Left colon (tissue), 2 donors: ENCODE data around the gene EFEMP1. TPM values are rescaled to one million over a fixed set of nuclear protein-coding genes. Genes with fewer than 3 reads are reported as not detected.

Experiments used
- ATAC-seq: fragments of 200-7000 bp; cut with Tn5 transposase; one replicate; pipeline ENCODE4 v1.9.1; 2020; ENCODE audit warnings: mild to moderate bottlenecking, moderate library complexity
- DNase-seq, 2 donors: peaks; one replicate each; pipeline ENCODE4 v3.0.0-alpha.2; 2020
- intact Hi-C, 2 donors: fragments of 100-400 bp; cut with DNase I in 1 of 2; cut with micrococcal nuclease in 1 of 2; formaldehyde crosslinking; loops; one replicate each; pipeline versions ENCODE4 v1.11.2 to v1.14.0; 2022; cut with DNase I, micrococcal nuclease
- total RNA-seq, 2 donors: library from RNA; stranded (reverse); fragmentation: NEBNext Ultra II Directional; extraction: Animal tissue kit (Norgen Biotek cat#: 25700); gene quantifications; one replicate each; pipeline ENCODE4 v1.2.1, GENCODE V29; 2021
- donor health status: DM: no; HTN: no; CAD: no.
- donor health status: DM: yes; HTN: yes; CAD: no.

The EFEMP1 gene
- total RNA-seq, 2 donors from 2014 or later = 22.2 to 34.1 TPM

DNA sequence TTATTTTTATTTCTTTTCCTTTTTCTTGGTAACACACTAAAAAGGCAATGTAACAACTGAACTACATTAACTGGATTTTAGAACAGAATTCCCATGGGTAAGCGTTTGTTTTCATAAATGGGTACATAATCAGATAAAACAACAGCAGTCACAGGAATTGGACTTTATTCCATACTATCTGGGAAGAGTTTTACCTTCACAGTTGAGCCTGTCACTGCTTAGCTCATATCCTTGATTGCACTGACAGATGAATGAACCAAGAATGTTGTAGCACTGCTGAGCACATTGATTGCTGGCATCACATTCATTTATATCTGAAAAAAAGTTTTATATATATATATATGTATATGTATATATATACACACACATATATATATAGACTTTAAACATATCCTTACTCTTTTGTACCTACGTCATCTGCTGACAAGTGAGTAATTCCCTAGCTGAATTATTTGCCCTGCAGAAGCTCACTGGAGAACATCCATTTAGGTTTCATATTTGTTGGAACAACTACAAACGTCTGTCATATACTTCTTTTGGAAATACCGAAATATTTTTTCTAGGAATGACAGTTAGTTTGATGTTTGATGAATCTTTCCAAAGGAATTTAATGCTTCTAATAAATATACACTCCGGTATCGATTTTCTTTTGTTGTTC is 47.0 kb downstream of the EFEMP1 start:
- no peak for DNase-seq

DNA sequence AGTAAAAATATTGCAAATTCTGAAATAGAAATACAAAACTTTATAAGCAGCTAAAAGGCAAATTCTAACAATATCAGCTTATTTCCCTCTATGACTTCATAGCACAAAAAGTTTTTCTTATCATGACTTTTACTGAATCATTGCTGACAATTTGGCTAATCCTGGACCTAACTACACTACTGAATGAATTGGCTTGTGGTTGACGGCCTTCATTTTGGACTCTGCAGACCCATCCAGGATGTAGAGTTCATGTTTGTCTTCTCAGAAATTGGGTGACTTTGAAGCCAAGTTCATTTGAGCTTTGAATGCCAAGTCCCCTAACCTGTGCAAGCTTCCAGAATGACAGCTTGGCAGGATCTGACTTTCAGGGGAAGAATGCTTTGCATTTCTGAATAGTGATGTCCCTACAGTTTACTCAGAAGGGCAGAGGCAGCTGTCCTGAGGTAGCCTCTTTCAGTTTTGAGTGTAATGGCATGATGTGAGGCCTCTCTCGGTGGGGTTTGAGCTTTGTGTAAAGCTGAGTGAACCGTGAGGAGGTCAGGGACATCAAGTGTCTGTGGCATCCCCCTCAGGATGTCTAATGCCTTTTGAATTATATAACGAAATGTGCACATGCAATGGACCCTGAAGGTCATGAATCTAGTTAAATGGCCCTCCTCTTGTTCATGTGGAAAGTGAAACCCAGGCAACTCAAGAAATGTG is 48.0 kb downstream of the EFEMP1 start:
- DNase-seq (no peak), ATAC-seq (no peak)
- intact Hi-C loops = no loop called here

More for the DNA sequence above, 47.0 kb downstream of the EFEMP1 start:
- intact Hi-C loops = no loop called here
- ATAC-seq = no peak

DNA sequence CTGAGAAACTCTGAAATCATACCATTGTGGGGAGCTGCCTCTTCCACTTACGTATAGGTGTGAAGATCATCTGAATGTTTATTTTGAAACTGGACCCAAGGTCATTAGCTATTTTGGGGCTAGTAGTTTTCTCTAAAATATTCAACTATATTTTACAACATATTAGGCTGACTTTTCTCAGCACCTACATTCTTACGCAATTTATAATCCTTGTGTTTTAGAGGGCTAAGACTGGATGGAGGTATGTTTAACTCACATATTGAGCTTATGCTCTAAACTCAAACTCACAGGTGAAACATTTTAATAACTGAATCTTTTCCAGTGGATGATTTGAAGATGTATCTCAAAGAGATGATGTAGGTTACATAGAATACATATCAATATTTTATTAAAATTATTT is 49.2 kb downstream of the EFEMP1 start:
- no peak for DNase-seq
- ATAC-seq = no peak
- intact Hi-C loops = no loop called here

DNA sequence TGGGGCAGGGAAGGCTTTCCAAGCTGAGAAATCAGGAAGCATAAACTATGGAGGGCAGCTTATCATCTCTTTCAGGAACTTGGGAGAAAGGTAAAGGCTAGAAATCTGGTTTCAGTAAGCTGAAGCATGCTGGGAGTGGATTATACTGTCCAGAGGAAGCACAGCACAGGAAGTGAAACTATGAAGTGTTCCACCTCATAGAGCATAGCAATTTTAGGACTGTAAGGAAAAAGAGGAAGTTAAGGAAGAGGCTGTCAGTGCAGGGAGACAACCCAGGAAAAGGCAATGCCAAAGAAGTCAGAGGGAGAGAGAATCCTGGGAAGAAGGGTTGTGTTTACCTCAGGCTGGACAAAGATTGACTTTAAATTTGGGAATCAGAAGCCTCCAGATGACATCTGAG is 51.9 kb downstream of the EFEMP1 start:
- peak; percentile 43 for ATAC-seq
- DNase-seq = no peak
- intact Hi-C loops = no loop called here

DNA sequence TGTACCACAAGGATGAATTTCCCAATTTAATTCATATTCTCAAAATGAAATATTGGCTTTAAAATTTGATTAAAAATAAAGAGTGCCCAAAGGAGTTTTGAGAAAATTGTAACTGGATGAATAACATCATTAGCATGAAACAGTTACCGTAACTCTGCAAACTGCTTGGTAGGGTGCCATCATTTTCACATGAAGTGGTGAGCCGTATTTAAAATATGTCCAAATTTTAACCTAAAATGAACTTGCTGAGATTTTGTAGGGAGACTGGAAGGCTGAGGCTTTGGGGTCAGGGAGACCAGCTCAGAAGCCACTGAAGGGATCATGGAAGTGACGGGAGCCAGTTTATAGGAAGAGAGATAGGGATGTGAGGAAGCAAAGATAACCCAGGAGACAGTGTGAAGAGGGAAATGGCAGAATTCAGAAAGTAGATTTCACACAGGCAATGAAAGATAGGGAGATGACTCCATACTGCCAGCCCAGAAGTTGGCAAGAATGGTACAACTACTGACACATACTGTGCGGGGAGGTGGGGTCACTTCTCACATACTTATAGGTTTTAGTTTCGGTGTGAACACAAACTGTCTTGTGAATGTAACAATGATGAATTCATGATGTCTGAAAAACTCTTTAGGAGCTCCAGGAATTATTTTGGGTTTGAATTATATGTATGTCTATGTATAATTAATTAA is 53.8 kb downstream of the EFEMP1 start:
- ATAC-seq (no peak), DNase-seq (no peak)
- intact Hi-C loops = no loop called here

DNA sequence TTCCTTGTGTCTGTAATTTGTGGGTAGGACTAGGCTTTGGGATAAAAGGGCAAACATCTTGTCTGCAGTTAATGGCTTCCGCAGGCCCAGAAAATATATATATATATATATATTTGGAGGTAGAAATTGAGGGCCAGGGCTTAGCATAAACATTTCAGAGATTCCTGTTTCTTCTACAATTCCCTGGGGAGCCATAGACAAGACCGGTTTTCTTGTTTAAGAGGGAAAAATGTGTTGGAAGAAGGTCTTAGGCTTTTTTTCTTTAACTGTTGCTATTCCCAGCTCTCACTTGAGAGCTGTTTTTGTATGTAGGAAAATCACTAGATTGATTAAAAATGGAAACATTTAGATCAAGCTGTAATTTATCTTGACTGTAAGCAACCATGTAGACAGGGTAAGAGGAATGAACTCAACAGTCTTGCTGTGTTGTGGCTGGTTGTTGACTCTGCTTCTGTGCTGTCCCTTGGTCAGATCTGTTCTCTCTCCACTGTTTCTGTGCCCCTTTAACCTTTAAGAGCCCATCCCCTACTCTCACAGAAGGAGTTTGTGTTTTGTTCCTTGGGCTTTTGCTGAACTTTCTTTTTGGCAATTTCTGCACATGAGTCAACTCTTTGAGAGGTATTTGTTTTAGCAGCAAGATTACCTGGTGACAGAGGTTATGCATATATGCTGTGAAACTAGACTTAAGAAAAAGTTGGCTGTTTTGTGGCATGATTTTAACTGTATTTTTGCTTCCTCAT is 58.3 kb downstream of the EFEMP1 start:
- no peak for ATAC-seq
- intact Hi-C loops = no loop called here

DNA sequence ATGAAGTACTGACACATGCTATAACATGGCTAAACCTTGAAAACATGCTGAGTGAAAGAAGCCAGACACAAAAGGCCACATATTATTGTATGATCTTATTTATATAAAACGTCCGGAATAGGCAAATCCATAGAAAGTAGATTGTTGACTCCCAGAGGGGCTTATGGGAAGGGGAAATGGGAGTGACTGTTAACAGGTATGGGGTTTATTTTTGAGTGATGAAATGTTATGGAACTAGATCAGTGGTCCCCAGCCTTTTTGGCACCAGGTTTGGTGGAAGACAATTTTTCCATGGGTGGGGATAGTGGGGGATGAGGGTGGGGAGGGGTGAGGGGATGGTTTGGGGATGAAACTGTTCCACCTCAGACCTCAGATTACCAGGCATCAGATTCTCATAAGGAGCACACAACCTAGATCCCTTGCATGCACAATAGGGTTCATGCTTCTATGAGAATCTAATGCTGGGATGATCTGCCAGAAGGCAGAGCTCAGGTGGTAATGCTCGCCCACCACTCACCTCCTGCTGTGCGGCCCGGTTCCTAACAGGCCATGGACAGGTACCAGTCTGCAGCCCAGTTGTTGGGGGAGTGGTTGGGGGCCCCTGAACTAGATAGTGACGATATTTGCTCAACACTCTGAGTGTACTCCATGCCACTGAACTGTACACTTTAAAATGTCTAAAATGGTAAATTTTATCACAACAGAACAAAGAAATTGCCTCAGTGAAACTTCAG is 59.1 kb downstream of the EFEMP1 start:
- ATAC-seq (no peak), DNase-seq (no peak)
- intact Hi-C loops = no loop called here

More for the DNA sequence above, 58.3 kb downstream of the EFEMP1 start:
- no peak for DNase-seq

DNA sequence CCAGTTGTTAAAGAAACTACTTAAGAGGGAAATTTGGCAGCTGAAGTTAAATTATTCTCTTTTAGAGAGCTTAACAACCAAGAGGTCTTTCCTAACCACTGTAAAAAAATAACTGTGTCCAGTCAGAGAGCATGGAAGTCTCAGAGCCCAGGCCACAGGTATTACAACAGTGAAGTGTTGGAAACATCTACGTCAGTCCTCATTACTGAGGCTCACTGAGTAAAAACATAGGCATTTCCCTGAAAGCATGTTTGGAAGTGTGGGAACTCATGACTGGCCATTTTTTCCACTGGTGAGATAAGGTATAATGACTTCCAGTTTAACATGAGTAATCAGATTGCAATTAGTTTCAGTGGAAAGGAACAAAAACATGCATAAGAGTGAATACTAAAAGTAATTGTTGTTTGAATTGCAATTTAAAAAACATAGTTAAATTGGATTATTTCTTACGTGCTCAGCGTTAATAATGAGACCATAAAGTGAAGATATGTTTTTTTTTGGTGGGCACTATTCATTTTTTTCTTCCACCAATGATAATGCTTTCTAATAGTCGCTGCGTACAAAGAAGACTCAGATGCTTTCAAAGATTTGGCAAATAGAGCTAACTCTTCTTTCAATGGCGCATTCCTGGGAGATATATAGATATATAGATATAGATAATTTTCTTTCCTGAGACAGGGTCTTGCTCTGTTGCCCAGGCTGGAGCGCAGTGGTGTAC is 60.8 kb downstream of the EFEMP1 start:
- intact Hi-C loops = no loop called here
- no peak for ATAC-seq
- no peak for DNase-seq

DNA sequence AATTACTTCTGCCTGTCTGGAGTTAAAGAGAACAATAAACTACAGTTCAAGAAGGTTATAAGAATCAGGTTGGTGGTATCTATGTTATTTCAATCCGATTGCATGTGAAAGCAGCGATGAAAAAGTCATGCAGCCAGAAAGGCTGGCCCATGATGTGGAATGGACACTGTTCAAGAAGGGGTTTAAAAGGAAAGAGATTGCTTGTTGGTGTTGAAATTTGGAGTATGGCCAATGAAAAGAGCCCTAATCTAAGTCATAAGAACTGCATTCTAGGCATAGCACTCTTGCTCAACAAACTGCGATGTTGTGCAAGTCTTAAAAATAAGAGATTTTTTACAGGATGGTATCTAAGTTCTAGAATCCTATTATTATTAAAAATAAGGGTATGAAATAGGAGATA is 61.3 kb downstream of the EFEMP1 start:
- DNase-seq (no peak), ATAC-seq (no peak)
- intact Hi-C loops = no loop called here

DNA sequence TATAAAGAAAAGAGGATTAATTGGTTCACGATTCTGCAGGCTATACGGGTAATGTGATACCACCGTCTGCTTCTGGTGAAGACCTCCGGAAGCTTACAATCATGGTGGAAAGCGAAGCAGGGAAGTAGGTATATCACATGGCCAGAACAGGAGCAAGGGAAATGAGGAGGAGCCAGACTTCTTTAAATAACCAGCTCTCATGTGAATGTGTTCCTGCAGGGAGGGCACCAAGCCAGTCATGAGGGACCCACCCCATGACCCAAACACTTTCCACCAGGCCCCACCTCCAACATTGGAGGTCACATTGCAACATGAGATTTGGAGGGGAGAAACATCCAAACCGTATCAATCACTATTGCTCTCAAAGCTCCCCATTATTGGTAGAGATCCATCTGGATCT is 61.8 kb downstream of the EFEMP1 start:
- ATAC-seq (no peak), DNase-seq (no peak)
- intact Hi-C loops = no loop called here

DNA sequence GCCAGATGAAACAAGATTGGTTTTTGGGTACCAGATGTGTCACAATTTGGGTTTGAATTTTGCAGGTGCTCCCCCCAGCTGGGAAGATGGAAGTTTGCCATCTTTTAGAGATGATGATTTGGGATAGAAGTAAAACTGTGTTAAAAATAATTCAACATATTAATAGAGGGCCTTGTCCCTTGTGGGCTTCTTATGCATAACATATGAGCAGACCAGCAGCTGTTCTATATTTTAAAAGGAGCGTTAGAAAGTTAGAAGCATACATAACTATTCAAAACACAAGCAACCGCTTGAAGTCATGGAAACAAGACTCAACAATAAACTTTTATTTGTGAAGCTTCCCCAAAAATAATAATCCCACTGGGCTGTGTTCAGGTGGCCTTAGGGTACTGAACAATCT is 62.8 kb downstream of the EFEMP1 start:
- intact Hi-C loops = no loop called here
- no peak for DNase-seq
- no peak for ATAC-seq

DNA sequence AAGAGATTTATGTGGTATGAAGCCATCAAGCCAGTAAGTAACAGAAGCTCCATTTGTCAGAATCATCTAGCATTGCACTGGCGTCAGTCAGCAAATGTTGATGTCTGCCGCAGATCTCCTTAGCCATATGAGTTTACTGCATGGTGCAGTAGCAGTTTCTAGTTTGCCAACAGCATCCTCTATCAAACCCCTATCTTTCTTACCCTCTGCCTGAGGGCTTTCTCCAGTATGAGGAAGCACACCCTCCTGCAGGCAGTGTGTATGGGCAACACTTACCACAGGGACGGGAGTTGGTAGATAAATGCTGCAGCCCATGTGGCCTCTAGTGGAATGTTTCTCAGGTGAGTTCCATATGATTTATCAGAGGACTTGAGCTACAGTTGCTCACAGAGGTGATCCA is 63.7 kb downstream of the EFEMP1 start:
- ATAC-seq (no peak), DNase-seq (no peak)
- intact Hi-C loops = no loop called here

DNA sequence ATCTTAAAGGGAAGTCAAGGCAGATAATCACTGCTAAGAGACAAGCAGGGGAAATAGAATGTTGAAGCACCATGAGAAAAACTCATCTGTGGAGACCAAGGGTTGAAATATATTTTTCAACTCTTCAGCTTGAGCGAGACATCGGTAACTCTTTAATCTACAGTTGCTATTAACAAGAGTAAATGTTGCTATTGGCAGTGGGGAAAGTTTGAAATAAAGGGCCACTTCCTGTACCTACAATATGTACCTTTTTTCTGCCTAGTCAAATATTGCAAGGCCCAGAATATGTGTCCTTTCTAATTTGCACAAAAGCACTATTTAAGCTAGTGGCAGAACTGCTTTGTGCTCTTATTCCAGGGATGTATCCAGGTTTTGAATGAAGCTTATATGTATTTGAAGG is 65.8 kb downstream of the EFEMP1 start:
- intact Hi-C loops = no loop called here

DNA sequence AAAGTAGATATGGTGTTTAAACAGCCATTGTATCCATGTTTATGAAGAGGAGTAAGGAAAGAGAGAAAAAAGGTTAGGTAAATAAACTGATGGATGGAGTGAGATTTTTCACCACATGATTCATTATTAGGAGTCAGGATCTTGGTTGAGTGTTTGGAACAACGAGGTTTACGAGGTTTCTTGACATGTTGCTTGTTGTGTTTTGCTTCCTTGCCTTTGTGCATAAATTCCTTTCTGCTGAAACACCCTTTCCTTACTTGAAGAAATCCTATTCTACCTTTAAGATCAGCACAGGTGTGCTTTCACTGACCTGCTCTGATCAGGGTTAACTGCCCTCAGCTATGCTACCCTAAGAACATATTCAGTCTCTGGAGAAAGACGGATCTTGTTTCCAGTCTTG is 66.6 kb downstream of the EFEMP1 start:
- intact Hi-C loops = no loop called here
- ATAC-seq = no peak

More for the DNA sequence above, 65.8 kb downstream of the EFEMP1 start:
- DNase-seq (no peak), ATAC-seq (no peak)

DNA sequence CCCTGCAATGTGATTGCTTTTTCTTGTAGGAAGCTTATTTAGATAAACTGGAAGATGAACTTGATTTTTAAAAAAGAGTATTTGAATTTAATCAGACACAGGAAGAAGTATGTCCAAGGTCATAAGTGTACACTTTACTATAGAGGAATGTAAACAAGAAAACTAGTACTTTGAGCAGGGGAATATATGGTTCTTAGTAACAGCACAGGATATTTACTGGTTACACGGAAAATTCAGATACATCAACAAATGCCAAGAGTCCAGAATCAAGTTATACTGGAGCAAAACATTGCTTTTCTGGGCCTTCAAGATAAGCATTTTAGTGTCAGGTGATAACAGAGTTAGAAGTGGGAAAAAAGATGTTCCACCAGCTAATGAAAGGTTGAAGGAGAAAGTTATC is 75.5 kb downstream of the EFEMP1 start:
- ATAC-seq = no peak
- intact Hi-C loops = no loop called here
- no peak for DNase-seq

More for the DNA sequence above, 66.6 kb downstream of the EFEMP1 start:
- DNase-seq = no peak

DNA sequence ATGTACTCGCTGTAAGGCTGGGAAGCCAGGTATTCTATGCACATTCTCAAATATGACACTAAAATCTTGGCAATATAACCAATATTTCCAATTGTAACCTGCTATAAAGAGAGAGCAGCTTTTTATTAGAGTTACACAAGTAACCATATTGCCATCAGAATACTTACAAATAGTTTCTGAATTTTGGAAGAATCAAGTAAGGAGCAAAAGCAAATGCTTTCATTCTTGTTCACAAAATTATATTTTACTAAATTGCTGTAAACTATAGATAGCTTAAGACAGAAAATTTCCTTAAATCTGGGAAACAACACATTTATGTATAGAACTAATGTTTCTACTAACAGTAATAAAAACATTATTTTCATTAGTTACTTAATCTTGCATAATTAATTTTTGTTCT is 77.2 kb downstream of the EFEMP1 start:
- DNase-seq = no peak
- ATAC-seq = no peak
- intact Hi-C loops = no loop called here

DNA sequence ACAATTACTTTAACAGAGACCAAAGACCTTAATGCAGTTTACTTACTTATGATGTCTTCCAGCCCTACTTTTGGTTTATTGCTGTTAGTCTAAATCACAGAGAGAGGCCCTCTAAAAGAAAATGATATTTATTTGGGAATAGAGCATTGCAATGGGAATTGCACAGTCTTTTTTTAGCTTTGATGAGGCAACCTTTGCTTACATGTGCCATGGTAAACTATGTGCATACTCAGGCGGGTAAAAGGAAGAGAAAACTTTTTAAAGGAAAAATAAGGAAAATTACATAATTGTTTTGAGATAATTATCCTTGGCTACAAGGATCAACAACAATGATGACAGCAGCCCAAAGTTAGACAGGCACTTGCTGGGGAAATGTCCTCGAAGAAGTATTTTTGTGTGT is 78.6 kb downstream of the EFEMP1 start:
- intact Hi-C loops = no loop called here
- no peak for ATAC-seq
- no peak for DNase-seq

DNA sequence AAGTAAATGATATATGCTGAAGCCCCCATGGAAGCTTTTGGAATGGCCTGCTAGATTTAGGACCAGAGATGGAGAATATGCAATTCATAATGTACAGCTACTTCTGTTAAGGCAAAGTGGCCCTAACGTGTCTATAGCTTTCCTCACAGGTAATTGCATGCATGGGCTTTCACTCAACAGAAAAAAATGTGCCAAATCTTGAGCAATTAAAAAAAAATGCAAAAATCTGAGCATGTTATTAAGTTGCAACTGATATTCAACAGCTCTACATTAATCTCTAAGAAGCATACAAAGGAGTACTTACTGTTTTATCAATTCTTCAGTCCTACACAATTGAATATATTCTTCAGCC is 79.6 kb downstream of the EFEMP1 start:
- DNase-seq (no peak), ATAC-seq (no peak)
- intact Hi-C loops = no loop called here
